AG09309 (cell line): Measurements from ENCODE around the gene MYO7B.

ENCODE experiments used
- DNase-seq: peaks from one replicate; pipeline ENCODE4 v3.0.0-alpha.2; 2010; ENCODE audit warnings: low read depth
- H3K4me3 ChIP-seq: 2 replicates; pipeline ENCODE4 v1.5.1; 2011; ENCODE audit warnings: mild to moderate bottlenecking, low read depth, low read length, moderate library complexity; ENCODE audit not compliant: control insufficient read depth
- CTCF ChIP-seq: IDR thresholded peaks from 2 replicates; pipeline ENCODE4 v1.5.1; 2011; ENCODE audit warnings: mild to moderate bottlenecking, low read depth, low read length, inconsistent platforms; ENCODE audit not compliant: insufficient read depth, control insufficient read depth; ENCODE audit errors: missing control alignments

The MYO7B gene

GRCh38 chr2:127623388-127624319 lies 88.2 kb downstream of the MYO7B start:
- no peak for DNase-seq
- TF ChIP-seq CTCF: no peak
- no peak overlapping the region for H3K4me3 ChIP-seq

GRCh38 chr2:127624320-127624755 lies 88.9 kb downstream of the MYO7B start:
- no peak for DNase-seq
- no peak overlapping the region for H3K4me3 ChIP-seq
- TF ChIP-seq CTCF: no peak

GRCh38 chr2:127624756-127625571 lies 89.5 kb downstream of the MYO7B start:
- no peak overlapping the region for H3K4me3 ChIP-seq
- DNase-seq: no peak
- no peak for TF ChIP-seq CTCF

GRCh38 chr2:127625572-127625951 lies 90.1 kb downstream of the MYO7B start:
- H3K4me3 ChIP-seq: no peak overlapping the region
- DNase-seq: no peak
- TF ChIP-seq CTCF: no peak

GRCh38 chr2:127626175-127626574 lies 90.7 kb downstream of the MYO7B start:
- no peak for DNase-seq
- TF ChIP-seq CTCF: no peak
- H3K4me3 ChIP-seq: no peak overlapping the region

GRCh38 chr2:127626917-127627739 lies 91.6 kb downstream of the MYO7B start:
- no peak overlapping the region for H3K4me3 ChIP-seq
- no peak for DNase-seq
- no peak for TF ChIP-seq CTCF
